Neuronal stem cell (in vitro differentiated cells): Measurements from ENCODE around the gene NRXN3.

Source experiments
- DNase-seq: peaks from one replicate; pipeline ENCODE4 v3.0.0-alpha.2; 2013; ENCODE audit warnings: low spot score
- H2AFZ ChIP-seq: one replicate; pipeline ENCODE4 v1.6.1; 2013; ENCODE audit warnings: mild to moderate bottlenecking, low read length, inconsistent platforms
- H2AK5ac ChIP-seq: 2 replicates; pipeline ENCODE4 v1.6.1; 2013; ENCODE audit warnings: low read depth, mild to moderate bottlenecking, inconsistent platforms, low read length, moderate library complexity, mixed read lengths
- H2BK120ac ChIP-seq: 2 replicates; pipeline ENCODE4 v1.6.1; 2013; ENCODE audit warnings: low read depth, mild to moderate bottlenecking, inconsistent platforms, low read length, moderate library complexity, mixed read lengths
- H2BK12ac ChIP-seq: one replicate; pipeline ENCODE4 v1.6.1; 2013; ENCODE audit warnings: low read length, inconsistent platforms
- H2BK15ac ChIP-seq: 2 replicates; pipeline ENCODE4 v1.6.1; 2013; ENCODE audit warnings: mild to moderate bottlenecking, low read length, inconsistent platforms, mixed read lengths
- H2BK5ac ChIP-seq: one replicate; pipeline ENCODE4 v1.6.1; 2013; ENCODE audit warnings: inconsistent platforms, mild to moderate bottlenecking, low read length, moderate library complexity
- H3K14ac ChIP-seq: one replicate; pipeline ENCODE4 v1.6.1; 2013; ENCODE audit warnings: low read length, inconsistent platforms
- H3K18ac ChIP-seq: 2 replicates; pipeline ENCODE4 v1.6.1; 2013; ENCODE audit warnings: low read length, inconsistent platforms
- H3K23ac ChIP-seq: 2 replicates; pipeline ENCODE4 v1.6.1; 2013; ENCODE audit warnings: low read depth, mild to moderate bottlenecking, mixed read lengths, low read length, inconsistent platforms; ENCODE audit not compliant: poor library complexity
- H3K27ac ChIP-seq: replicated peaks from 3 replicates; pipeline ENCODE4 v1.5.1; 2013; ENCODE audit warnings: low read length, inconsistent platforms
- H3K27me3 ChIP-seq, 3 experiments: 2 replicates each; pipeline ENCODE4 v1.6.1; 2013; ENCODE audit warnings: low read length in 3 of 3, mild to moderate bottlenecking in 2 of 3, inconsistent platforms in 1 of 3, low read depth in 1 of 3, mixed read lengths in 1 of 3, moderate library complexity in 1 of 3; ENCODE audit not compliant: control insufficient read depth in 3 of 3, insufficient read depth in 3 of 3
- H3K36me3 ChIP-seq, 2 donors: replicated peaks in 1 of 2; 2 replicates each; pipeline ENCODE4 v1.6.1; 2013; ENCODE audit warnings: low read length in 2 of 2; ENCODE audit not compliant: control insufficient read depth in 2 of 2, insufficient read depth in 2 of 2
- H3K4ac ChIP-seq: 2 replicates; pipeline ENCODE4 v1.6.1; 2013; ENCODE audit warnings: inconsistent platforms, mild to moderate bottlenecking, low read length, moderate library complexity
- H3K4me1 ChIP-seq, 2 donors: 1 replicate in 1 of 2; 2 replicates in 1 of 2; pipeline ENCODE4 v1.6.1; 2013; ENCODE audit warnings: low read length in 2 of 2, low read depth in 1 of 2; ENCODE audit not compliant: control insufficient read depth in 2 of 2, insufficient read depth in 1 of 2
- H3K4me2 ChIP-seq: one replicate; pipeline ENCODE4 v1.6.1; 2013; ENCODE audit warnings: mild to moderate bottlenecking, low read length, inconsistent platforms; ENCODE audit not compliant: insufficient read depth, poor library complexity, severe bottlenecking
- H3K4me3 ChIP-seq, 2 donors: 2 replicates each; pipeline ENCODE4 v1.5.1; 2013; ENCODE audit warnings: low read length in 2 of 2, mild to moderate bottlenecking in 2 of 2, inconsistent platforms in 1 of 2, moderate library complexity in 1 of 2
- H3K79me1 ChIP-seq: one replicate; pipeline ENCODE4 v1.6.1; 2013; ENCODE audit warnings: low read depth, mild to moderate bottlenecking, inconsistent platforms, low read length, moderate library complexity
- H3K9ac ChIP-seq: one replicate; pipeline ENCODE4 v1.6.1; 2013; ENCODE audit warnings: mild to moderate bottlenecking, low read depth, low read length, inconsistent platforms; ENCODE audit not compliant: poor library complexity
- H3K9me3 ChIP-seq, 2 donors: replicated peaks in 1 of 2; 2 replicates each; pipeline versions ENCODE3 to v1.6.1; 2013; ENCODE audit warnings: low read length in 2 of 2, mild to moderate bottlenecking in 2 of 2, inconsistent platforms in 1 of 2, low read depth in 1 of 2, mixed read lengths in 1 of 2, moderate library complexity in 1 of 2; ENCODE audit not compliant: control insufficient read depth in 2 of 2, insufficient read depth in 1 of 2
- H4K8ac ChIP-seq: one replicate; pipeline ENCODE4 v1.6.1; 2013; ENCODE audit warnings: low read depth, mild to moderate bottlenecking, inconsistent platforms, low read length, moderate library complexity
- H4K91ac ChIP-seq: one replicate; pipeline ENCODE4 v1.6.1; 2013; ENCODE audit warnings: low read length, low read depth, mild to moderate bottlenecking, inconsistent platforms; ENCODE audit not compliant: poor library complexity
- WGBS, 2 donors: extraction: QIAGEN DNeasy Blood & Tissue Kit; methylation state at CpG; one replicate each; pipeline ENCODE4 v1.1.7; 2013; ENCODE audit warnings: missing lambda C conversion rate in 2 of 2, mixed read lengths in 1 of 2; ENCODE audit not compliant: insufficient read length in 2 of 2, insufficient replicate concordance in 1 of 2; ENCODE audit errors: extremely low coverage in 2 of 2; 5-methylcytosine and 5-hydroxymethylcytosine counted together

NRXN3 gene

GRCh38 chr14:79254069-79254775 lies 1084.0 kb downstream of the NRXN3 start:
- Histone ChIP-seq H3K9ac (no peak overlapping the region), H2BK12ac (no peak overlapping the region), H3K23ac (no peak overlapping the region), H2AFZ (no peak overlapping the region), H3K18ac (no peak overlapping the region), H3K27ac (no peak overlapping the region), H3K36me3 (no peaks in the 10 kb centered on the region), H3K14ac (no peak overlapping the region), H2BK120ac (no peak overlapping the region), H4K91ac (no peak overlapping the region), H3K4me3 (no peak overlapping the region), H2BK15ac (no peak overlapping the region), H2AK5ac (no peak overlapping the region), H4K8ac (no peak overlapping the region), H3K79me1 (no peaks in the 10 kb centered on the region), H3K4ac (no peak overlapping the region), H3K27me3 (no peaks in the 10 kb centered on the region), H3K4me1 (peaks cover 0 to 2% of the 10 kb centered on the region in 2 donors), H2BK5ac (no peak overlapping the region), H3K4me2 (no peak overlapping the region), H3K9me3 (no peaks in the 10 kb centered on the region)
- no peak for DNase-seq
- no CpG with 5 or more reads among the region's 3 CpGs for WGBS, 2 donors

GRCh38 chr14:79256380-79256779 lies 1086.2 kb downstream of the NRXN3 start:
- peaks cover 0 to 2% of the 10 kb centered on the region in 2 donors for H3K4me1 ChIP-seq
- H3K14ac ChIP-seq = no peak overlapping the region
- H2BK15ac ChIP-seq = no peak overlapping the region
- H2BK120ac ChIP-seq = no peak overlapping the region
- DNase-seq = no peak
- H4K91ac ChIP-seq = no peak overlapping the region
- no peak overlapping the region for H2BK12ac ChIP-seq
- no peak overlapping the region for H3K23ac ChIP-seq
- no peak overlapping the region for H3K9ac ChIP-seq
- no CpG with 5 or more reads among the region's 2 CpGs for WGBS, 2 donors
- H3K4me3 ChIP-seq = no peak overlapping the region
- H2AFZ ChIP-seq = no peak overlapping the region
- H3K9me3 ChIP-seq = no peaks in the 10 kb centered on the region
- H4K8ac ChIP-seq = no peak overlapping the region
- H3K36me3 ChIP-seq = peaks cover 0 to 1% of the 10 kb centered on the region in 2 donors
- H2BK5ac ChIP-seq = no peak overlapping the region
- H3K4me2 ChIP-seq = no peak overlapping the region
- H3K18ac ChIP-seq = no peak overlapping the region
- H3K4ac ChIP-seq = no peak overlapping the region
- no peak overlapping the region for H2AK5ac ChIP-seq
- no peak overlapping the region for H3K27ac ChIP-seq
- no peaks in the 10 kb centered on the region for H3K27me3 ChIP-seq
- H3K79me1 ChIP-seq = no peaks in the 10 kb centered on the region

- Histone ChIP-seq H3K9ac (no peak overlapping the region), H3K4me3 (no peak overlapping the region), H2BK12ac (no peak overlapping the region), H2BK5ac (no peak overlapping the region), H3K27me3 (no peaks in the 10 kb centered on the region), H3K36me3 (peaks cover 0 to 1% of the 10 kb centered on the region in 2 donors), H3K79me1 (no peaks in the 10 kb centered on the region), H2AK5ac (no peak overlapping the region), H2AFZ (no peak overlapping the region), H2BK120ac (no peak overlapping the region), H3K23ac (no peak overlapping the region), H4K8ac (no peak overlapping the region), H4K91ac (no peak overlapping the region), H3K14ac (no peak overlapping the region), H3K9me3 (no peaks in the 10 kb centered on the region), H3K4ac (no peak overlapping the region), H3K4me2 (no peak overlapping the region), H2BK15ac (no peak overlapping the region), H3K27ac (no peak overlapping the region), H3K18ac (no peak overlapping the region), H3K4me1 (no peaks in the 10 kb centered on the region)
- WGBS, 2 donors = no CpG with 5 or more reads among the region's 3 CpGs
- DNase-seq = no peak
Measured at GRCh38 chr14:79260406-79260805, 1090.2 kb downstream of the NRXN3 start.

GRCh38 chr14:79265366-79265946 lies 1095.3 kb downstream of the NRXN3 start:
- Histone ChIP-seq H3K79me1 (no peaks in the 10 kb centered on the region), H3K4me2 (no peak overlapping the region)
- WGBS, 2 donors = no CpG with 5 or more reads among the region's 4 CpGs

More at GRCh38 chr14:79265366-79265946, 1095.3 kb downstream of the NRXN3 start:
- no peak for DNase-seq
- H4K91ac ChIP-seq = no peak overlapping the region
- no peaks in the 10 kb centered on the region for H3K9me3 ChIP-seq
- H3K14ac ChIP-seq = no peak overlapping the region
- no peak overlapping the region for H3K4me3 ChIP-seq
- no peak overlapping the region for H3K18ac ChIP-seq
- no peak overlapping the region for H2AK5ac ChIP-seq
- no peak overlapping the region for H3K4ac ChIP-seq
- H2BK5ac ChIP-seq = no peak overlapping the region
- no peak overlapping the region for H3K9ac ChIP-seq
- no peak overlapping the region for H3K23ac ChIP-seq
- H4K8ac ChIP-seq = no peak overlapping the region
- H2BK120ac ChIP-seq = no peak overlapping the region
- no peak overlapping the region for H2BK15ac ChIP-seq
- no peak overlapping the region for H2AFZ ChIP-seq
- H3K4me1 ChIP-seq = no peaks in the 10 kb centered on the region
- H2BK12ac ChIP-seq = no peak overlapping the region
- H3K27me3 ChIP-seq = no peaks in the 10 kb centered on the region
- H3K36me3 ChIP-seq = peaks cover 0 to under 1% of the 10 kb centered on the region in 2 donors
- no peak overlapping the region for H3K27ac ChIP-seq
